Measurements from ENCODE around the gene NOS3.

Gene NOS3

DNA sequence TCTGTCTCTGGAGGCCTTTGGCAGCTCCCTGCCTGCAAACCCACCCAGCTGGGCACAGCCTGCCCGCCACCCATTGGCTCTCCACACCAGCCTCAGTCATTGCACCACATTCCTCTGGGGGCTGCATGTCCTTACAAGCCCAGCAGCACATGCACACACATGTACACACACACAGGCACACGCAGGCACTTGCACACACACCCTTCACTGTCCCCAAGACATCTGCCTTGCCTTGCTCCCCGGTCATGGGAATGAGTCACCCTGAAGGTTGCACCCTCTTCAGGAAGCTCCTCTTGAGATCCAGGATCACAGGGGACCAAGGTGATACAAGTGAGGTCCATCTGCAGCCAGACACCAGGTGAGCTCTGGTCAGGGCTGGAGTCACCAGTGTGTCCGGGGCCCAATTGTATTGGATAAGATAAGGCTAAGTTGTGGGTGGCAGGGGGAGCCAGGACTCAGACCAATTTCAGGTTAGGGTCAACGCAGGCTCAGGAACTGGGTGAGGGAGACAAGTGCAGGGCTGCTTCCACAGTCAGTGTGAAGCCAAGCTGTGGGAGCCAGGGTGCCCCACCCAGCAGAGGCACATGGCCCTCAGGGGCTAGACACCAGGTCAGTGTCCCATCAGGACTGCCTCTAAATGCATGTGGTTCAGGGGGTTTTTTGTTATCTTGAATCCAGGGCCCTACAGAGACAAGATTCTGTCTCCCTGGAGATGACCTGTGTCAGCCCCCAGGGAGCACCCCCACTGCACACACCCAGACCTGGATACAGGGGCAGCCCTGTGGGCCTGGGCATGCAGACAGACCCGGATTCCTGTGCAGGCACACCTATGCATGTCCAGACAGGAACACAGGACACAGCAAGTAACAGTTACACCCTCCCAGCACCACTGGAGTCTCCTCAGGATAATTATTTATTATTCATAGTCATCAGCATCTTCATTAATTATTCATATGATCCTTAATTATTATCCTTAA lies 46.5 kb upstream of the NOS3 start:
- ChIA-PET CTCF (no interaction called here), POLR2A (no interaction called here)
- no peak for DNase-seq (ENCODE audit: low read depth, low spot score)
- no peak for TF ChIP-seq CTCF (IDR thresholded peaks at IDR 0.05; ENCODE audit: insufficient read depth, low read length, missing control alignments)
- H3K4me3 ChIP-seq (ENCODE audit: low read depth, low read length), result no peak overlapping the region

GRCh38 chr7:150945171-150945852 lies 45.5 kb upstream of the NOS3 start:
- H3K4me3 ChIP-seq (ENCODE audit: low read depth, low read length), result no peak overlapping the region
- no peak for TF ChIP-seq CTCF (IDR thresholded peaks at IDR 0.05; ENCODE audit: insufficient read depth, low read length, missing control alignments)
- DNase-seq (ENCODE audit: low read depth, low spot score), result no peak
- ChIA-PET CTCF (no interaction called here), POLR2A (no interaction called here)

GRCh38 chr7:150945853-150946420 lies 44.9 kb upstream of the NOS3 start:
- no peak for TF ChIP-seq CTCF (IDR thresholded peaks at IDR 0.05; ENCODE audit: insufficient read depth, low read length, missing control alignments)
- CTCF ChIA-PET, result no interaction called here
- H3K4me3 ChIP-seq (ENCODE audit: low read depth, low read length), result no peak overlapping the region
- POLR2A ChIA-PET, result no interaction called here
- DNase-seq (ENCODE audit: low read depth, low spot score), result no peak

DNA sequence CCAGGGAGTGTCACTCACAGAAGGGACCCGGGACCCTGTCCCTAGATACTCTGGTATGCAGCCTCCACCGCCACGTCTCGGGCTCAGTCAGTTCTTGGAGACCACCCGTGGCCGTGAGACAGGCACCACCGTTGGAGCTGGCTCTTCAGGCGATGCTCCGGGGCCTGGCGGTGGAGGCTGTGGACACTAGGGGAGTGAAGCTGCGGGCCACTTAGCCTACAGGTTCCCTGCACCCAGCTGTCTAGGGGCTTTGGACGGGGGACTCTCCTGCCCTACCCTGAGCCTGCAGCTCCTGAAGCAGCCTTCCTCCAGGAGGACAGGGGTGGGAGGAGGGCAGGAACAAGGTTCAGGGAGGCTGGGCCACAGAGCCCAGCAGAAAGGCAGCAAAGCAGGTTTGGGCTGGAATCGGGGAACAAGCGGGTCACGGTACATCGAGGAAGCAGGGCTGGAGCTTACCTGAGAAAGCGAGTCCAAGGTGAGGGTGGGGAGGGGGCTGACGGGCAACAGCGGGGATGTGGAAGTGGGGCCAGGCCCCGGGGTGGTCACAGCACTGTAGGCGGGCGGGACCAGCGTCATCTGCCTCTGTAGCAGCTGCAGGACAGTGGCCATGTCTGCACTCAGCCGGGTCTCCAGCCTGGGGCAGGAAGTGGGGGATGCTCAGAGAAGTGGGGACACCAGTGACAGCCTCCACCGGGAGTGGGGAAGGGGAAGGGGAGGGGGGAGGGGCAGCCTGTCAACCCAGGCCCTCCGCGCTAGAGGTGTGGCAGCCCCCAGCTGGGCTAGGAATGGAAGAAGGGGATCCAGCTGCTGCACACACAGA lies 44.2 kb upstream of the NOS3 start:
- DNase-seq (ENCODE audit: low read depth, low spot score), result no peak
- POLR2A ChIA-PET, result no interaction called here
- no peak overlapping the region for H3K4me3 ChIP-seq (ENCODE audit: low read depth, low read length)
- CTCF ChIA-PET, result no interaction called here
- TF ChIP-seq CTCF (IDR thresholded peaks at IDR 0.05; ENCODE audit: insufficient read depth, low read length, missing control alignments), result no peak

- CTCF ChIA-PET, result no interaction called here
- no peak overlapping the region for H3K4me3 ChIP-seq (ENCODE audit: low read depth, low read length)
- POLR2A ChIA-PET, result no interaction called here
- no peak for DNase-seq (ENCODE audit: low read depth, low spot score)
- TF ChIP-seq CTCF (IDR thresholded peaks at IDR 0.05; ENCODE audit: insufficient read depth, low read length, missing control alignments), result no peak
Observed at GRCh38 chr7:150947241-150947745, 43.5 kb upstream of the NOS3 start.
